Psoas muscle (tissue), 8 donors: ENCODE measurements around the gene LINGO1. TPM values are rescaled to one million over a fixed set of nuclear protein-coding genes. Genes with fewer than 3 reads are reported as not detected.

Experiments
- ATAC-seq, 4 donors: fragments of 200-7000 bp; cut with Tn5 transposase; one replicate each; pipeline ENCODE4 v1.9.1; 2020; ENCODE audit warnings: moderate library complexity in 3 of 4, mild to moderate bottlenecking in 2 of 4
- DNase-seq, 2 donors: peaks; one replicate each; pipeline ENCODE4 v3.0.0-alpha.2; 2020
- H3K27ac ChIP-seq: fragments of 200-600 bp; one replicate; pipeline ENCODE4 v1.8.0; 2022
- H3K27me3 ChIP-seq, 3 donors: fragments of 200-600 bp in 1 of 3; one replicate each; pipeline versions ENCODE4 v1.6.1 to v1.8.0; 2013 to 2022; ENCODE audit warnings: low read length in 2 of 3, mild to moderate bottlenecking in 2 of 3, moderate library complexity in 1 of 3; ENCODE audit not compliant: insufficient read depth in 3 of 3
- H3K36me3 ChIP-seq, 2 donors: fragments of 200-600 bp in 1 of 2; one replicate each; pipeline versions ENCODE4 v1.6.1 to v1.8.0; 2013 to 2022; ENCODE audit warnings: low read depth in 1 of 2, mild to moderate bottlenecking in 1 of 2, moderate library complexity in 1 of 2; ENCODE audit not compliant: insufficient read depth in 1 of 2
- H3K4me1 ChIP-seq: fragments of 200-600 bp; one replicate; pipeline ENCODE4 v1.8.0; 2022
- H3K4me3 ChIP-seq: fragments of 200-600 bp; one replicate; pipeline ENCODE4 v1.8.0; 2022; ENCODE audit warnings: mild to moderate bottlenecking
- H3K9me3 ChIP-seq: fragments of 200-600 bp; one replicate; pipeline ENCODE4 v1.8.0; 2022
- WGBS, 3 donors: extraction: QIAGEN DNeasy Blood & Tissue Kit; methylation state at CpG; one replicate each; pipeline versions ENCODE4 v1.1.6 to v1.1.7; 2013; 5-methylcytosine and 5-hydroxymethylcytosine counted together
- intact Hi-C, 2 donors: fragments of 100-400 bp; cut with DNase I; formaldehyde crosslinking; loops; one replicate each; pipeline versions ENCODE4 v1.11.0 to v1.14.2; 2022
- polyA plus RNA-seq, 3 donors: library from polyadenylated mRNA; stranded (reverse); fragments of 200-250 nt; gene quantifications; one replicate each; pipeline ENCODE4 v1.2.3, GENCODE V29; 2013
- total RNA-seq, 4 donors: library from RNA; stranded (reverse); fragmentation: NEBNext Ultra II Directional in 2 of 4; extraction: Animal tissue kit (Norgen Biotek cat#: 25700) in 2 of 4; gene quantifications; one replicate each; pipeline versions ENCODE4 v1.2.1 to v1.2.4, GENCODE V29; 2021 to 2023
- TF ChIP-seq, protein P1 (sequence below): fragments of 200-600 bp; IDR thresholded peaks from one replicate; pipeline ENCODE4 v1.8.0; 2022; ENCODE audit warnings: antibody characterized with exemption
- donor health status: healthy with polysubstance abuse.
- donor health status: DM: no; HTN: no; CAD: no; lungs with moderate emphysema.
- donor health status: Bipolar disorder and iron deficiency.
- donor health status: healthy.
- donor health status: DM: yes; HTN: yes; CAD: no.
- donor health status: DM: no; HTN: no; CAD: no.
- donor health status: DM: no; HTN: no; CAD: no.
- donor health status: DM: yes; HTN: yes; CAD: no.

Gene LINGO1
- total and polyA plus RNA-seq, 7 donors, result 0.25 to 0.62 (median 0.43) TPM

DNA sequence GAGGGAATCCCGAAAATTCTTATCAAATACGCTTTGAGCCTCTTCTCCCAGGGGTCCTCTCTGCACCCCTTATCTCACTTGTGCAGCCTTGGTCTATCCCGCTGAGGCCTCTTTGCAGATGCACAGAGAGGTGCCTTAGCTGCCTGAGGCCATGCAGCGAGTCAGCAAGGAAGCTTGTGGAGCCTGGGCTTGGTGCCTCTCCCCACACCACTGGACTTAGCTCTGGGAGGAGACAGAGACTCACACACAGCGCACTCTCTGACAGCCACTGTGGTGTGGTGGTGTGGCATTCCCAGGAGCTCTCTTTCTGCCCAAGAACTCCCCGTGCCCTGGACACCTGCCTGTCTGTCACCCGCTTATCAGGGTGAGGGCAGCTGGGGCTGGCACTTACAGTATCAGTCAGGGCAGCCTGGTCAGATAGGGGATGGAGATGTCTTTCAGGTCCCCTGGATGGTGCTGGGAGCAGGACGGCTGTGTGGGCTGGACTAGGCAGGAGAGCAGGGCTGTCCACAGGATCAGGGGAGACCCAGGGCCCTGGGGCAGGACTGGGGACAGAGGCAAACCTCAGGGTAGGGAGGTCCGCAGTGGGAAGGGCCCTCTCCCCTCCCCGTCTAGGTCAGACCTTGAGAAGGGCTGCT lies 10.2 kb upstream of the LINGO1 start:
- 77 to 83% (median 80%) methylated on average over 10 of the region's 10 CpGs for WGBS, 3 donors
- no peak for ATAC-seq
- Histone ChIP-seq H3K36me3 (no peaks in the 10 kb centered on the region), H3K27me3 (peaks cover 0 to 5% (median 2%) of the 10 kb centered on the region in 3 donors), H3K4me3 (no peak overlapping the region), H3K9me3 (no peaks in the 10 kb centered on the region), H3K27ac (no peak overlapping the region), H3K4me1 (no peaks in the 10 kb centered on the region)
- intact Hi-C loops, result no loop called here
- no peak for DNase-seq
- TF ChIP-seq, protein P1, sequence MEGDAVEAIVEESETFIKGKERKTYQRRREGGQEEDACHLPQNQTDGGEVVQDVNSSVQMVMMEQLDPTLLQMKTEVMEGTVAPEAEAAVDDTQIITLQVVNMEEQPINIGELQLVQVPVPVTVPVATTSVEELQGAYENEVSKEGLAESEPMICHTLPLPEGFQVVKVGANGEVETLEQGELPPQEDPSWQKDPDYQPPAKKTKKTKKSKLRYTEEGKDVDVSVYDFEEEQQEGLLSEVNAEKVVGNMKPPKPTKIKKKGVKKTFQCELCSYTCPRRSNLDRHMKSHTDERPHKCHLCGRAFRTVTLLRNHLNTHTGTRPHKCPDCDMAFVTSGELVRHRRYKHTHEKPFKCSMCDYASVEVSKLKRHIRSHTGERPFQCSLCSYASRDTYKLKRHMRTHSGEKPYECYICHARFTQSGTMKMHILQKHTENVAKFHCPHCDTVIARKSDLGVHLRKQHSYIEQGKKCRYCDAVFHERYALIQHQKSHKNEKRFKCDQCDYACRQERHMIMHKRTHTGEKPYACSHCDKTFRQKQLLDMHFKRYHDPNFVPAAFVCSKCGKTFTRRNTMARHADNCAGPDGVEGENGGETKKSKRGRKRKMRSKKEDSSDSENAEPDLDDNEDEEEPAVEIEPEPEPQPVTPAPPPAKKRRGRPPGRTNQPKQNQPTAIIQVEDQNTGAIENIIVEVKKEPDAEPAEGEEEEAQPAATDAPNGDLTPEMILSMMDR, result no peak

DNA sequence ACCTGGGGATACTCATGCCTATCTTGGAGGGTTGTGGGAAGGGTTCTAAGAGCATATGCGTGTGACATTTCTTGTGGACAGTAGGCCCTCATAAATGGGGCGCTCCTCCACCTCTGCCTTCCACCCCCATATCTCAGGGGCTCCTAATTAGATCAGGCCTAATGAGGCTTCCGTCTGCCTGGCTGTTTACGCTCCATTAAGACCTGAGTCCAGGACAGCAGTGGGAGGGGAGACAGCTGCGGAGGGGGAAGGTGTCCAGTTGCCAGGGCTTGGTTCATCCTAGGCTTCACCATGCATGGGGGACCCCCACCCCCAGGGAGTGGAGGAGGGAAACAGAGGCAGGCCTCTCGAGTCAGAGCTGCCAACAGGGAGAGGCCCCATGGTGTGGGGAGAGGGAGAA lies 9.3 kb upstream of the LINGO1 start:
- no peaks in the 10 kb centered on the region for H3K9me3 ChIP-seq
- H3K4me3 ChIP-seq, result no peak overlapping the region
- no peak for ATAC-seq
- H3K27me3 ChIP-seq, result peaks cover 0 to 5% (median 2%) of the 10 kb centered on the region in 3 donors
- no peaks in the 10 kb centered on the region for H3K36me3 ChIP-seq
- no peak overlapping the region for H3K27ac ChIP-seq
- TF ChIP-seq, protein P1, result no peak
- DNase-seq, result no peak
- H3K4me1 ChIP-seq, result no peaks in the 10 kb centered on the region
- intact Hi-C loops, result no loop called here
- 72 to 87% (median 75%) methylated on average over 6 of the region's 6 CpGs for WGBS, 3 donors

DNA sequence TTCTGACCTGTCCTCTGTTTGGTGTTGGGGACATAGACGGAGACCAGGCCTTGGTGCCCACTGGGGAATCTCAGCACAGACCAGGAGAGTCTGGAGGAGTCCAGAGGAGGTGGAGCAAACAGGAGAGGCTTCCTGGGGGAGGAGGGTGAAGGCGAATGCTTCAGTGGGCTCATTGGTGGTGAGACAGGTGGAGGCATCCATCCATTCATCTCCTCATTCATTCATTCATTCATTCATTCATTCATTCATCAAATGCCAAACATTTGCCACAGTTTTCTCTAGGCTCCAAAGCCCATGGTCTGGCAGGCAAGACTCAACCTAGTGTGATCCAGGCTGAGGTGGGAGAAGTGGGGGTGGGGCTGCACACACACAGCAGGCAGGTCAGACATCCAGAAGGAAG lies 7.9 kb upstream of the LINGO1 start:
- DNase-seq (no peak), ATAC-seq (no peak)
- H3K4me1 ChIP-seq, result no peaks in the 10 kb centered on the region
- no peak overlapping the region for H3K4me3 ChIP-seq
- TF ChIP-seq, protein P1, result no peak
- no peaks in the 10 kb centered on the region for H3K36me3 ChIP-seq
- intact Hi-C loops, result no loop called here
- WGBS, 3 donors, result 50 to 59% (median 57%) methylated on average over 2 of the region's 2 CpGs
- no peak overlapping the region for H3K27ac ChIP-seq
- H3K9me3 ChIP-seq, result no peaks in the 10 kb centered on the region
- H3K27me3 ChIP-seq, result peaks cover 0 to 7% (median 2%) of the 10 kb centered on the region in 3 donors

DNA sequence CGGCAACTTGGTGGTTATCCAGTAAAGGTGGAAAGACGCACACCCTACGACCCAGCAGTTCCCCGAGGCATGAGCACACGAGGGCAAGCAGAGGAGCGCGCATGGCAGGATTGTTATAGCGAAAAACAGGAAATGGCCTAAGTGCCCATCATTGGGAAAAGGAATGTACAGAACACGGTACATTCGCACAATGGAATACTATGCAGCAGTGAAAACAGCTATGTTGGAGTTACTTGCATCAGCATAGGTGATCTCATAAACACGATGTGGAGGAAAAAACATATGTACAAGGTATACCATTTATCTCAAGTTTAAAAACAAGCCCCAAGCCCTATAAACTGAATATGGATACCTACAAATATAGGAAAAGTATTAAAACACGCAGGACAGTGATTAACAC lies 6.7 kb upstream of the LINGO1 start:
- no peaks in the 10 kb centered on the region for H3K4me1 ChIP-seq
- H3K4me3 ChIP-seq, result no peak overlapping the region
- DNase-seq (no peak), ATAC-seq (no peak)
- no peak overlapping the region for H3K27ac ChIP-seq
- no peaks in the 10 kb centered on the region for H3K9me3 ChIP-seq
- peaks cover 0 to 19% (median 2%) of the 10 kb centered on the region in 3 donors for H3K27me3 ChIP-seq
- H3K36me3 ChIP-seq, result no peaks in the 10 kb centered on the region
- TF ChIP-seq, protein P1, result no peak
- intact Hi-C loops, result loop anchor here in 1 of 2 donors (10.0 kb wide), 1 partner anchor 535 kb away; no protein-coding TSS in a partner anchor
- 94 to 96% (median 94%) methylated on average over 12 of the region's 12 CpGs for WGBS, 3 donors
